Stomach (tissue), 9 donors: Measurements from ENCODE around the gene SPDYE1. TPM values are rescaled to one million over a fixed set of nuclear protein-coding genes. Genes with fewer than 3 reads are reported as not detected.
A peak's percentile ranks its signal among the peaks of the same experiment; 100 is the strongest.
"Not testable (repeated sequence)": the region's sequence is repeated elsewhere in the genome, so short reads cannot be mapped to it uniquely, and the experiment has no call there.

Experiments
- DNase-seq, 2 donors: peaks; one replicate each; pipeline versions ENCODE4 v3.0.0 to v3.0.0-alpha.2; 2013 to 2019
- H3K27ac ChIP-seq, 5 donors: fragments of 200-600 bp in 4 of 5; sonication (generic) in 4 of 5; one replicate each; pipeline ENCODE4 v1.5.1; 2013 to 2019; ENCODE audit warnings: mild to moderate bottlenecking in 1 of 5, moderate library complexity in 1 of 5
- H3K27me3 ChIP-seq, 3 donors: fragments of 200-600 bp; sonication (generic); one replicate each; pipeline ENCODE4 v1.5.1; 2017 to 2019; ENCODE audit warnings: mixed run types in 1 of 3
- H3K36me3 ChIP-seq, 4 donors: fragments of 200-600 bp; sonication (generic); 1 replicate in 3 of 4; 2 replicates in 1 of 4; pipeline ENCODE4 v1.5.1; 2016 to 2019
- H3K4me1 ChIP-seq, 4 donors: fragments of 200-600 bp; sonication (generic); one replicate each; pipeline ENCODE4 v1.5.1; 2016 to 2019
- H3K4me3 ChIP-seq, 4 donors: fragments of 200-600 bp; sonication (generic) in 3 of 4; one replicate each; pipeline ENCODE4 v1.5.1; 2016 to 2019; ENCODE audit warnings: mild to moderate bottlenecking in 1 of 4
- H3K9me3 ChIP-seq, 4 donors: fragments of 200-600 bp; sonication (generic); one replicate each; pipeline ENCODE4 v1.5.1; 2016 to 2019
- POLR2A ChIP-seq, 4 donors: fragments of 450-650 bp; IDR thresholded peaks; one replicate each; pipeline ENCODE4 v1.6.1; 2016; ENCODE audit warnings: antibody characterized with exemption in 4 of 4, control low read depth in 2 of 4, mild to moderate bottlenecking in 1 of 4, moderate library complexity in 1 of 4
- POLR2AphosphoS5 ChIP-seq, 3 donors: sonication (generic); formaldehyde crosslinking; IDR thresholded peaks; one replicate each; pipeline ENCODE4 v1.6.1; 2016; ENCODE audit warnings: antibody characterized with exemption in 3 of 3
- WGBS, 5 donors: extraction: QIAGEN DNeasy Blood & Tissue Kit in 3 of 5; methylation state at CpG; one replicate each; pipeline versions ENCODE4 v1.1.5 to v1.1.7; 2013 to 2018; 5-methylcytosine and 5-hydroxymethylcytosine counted together
- intact Hi-C: fragments of 100-400 bp; cut with DNase I; formaldehyde crosslinking; loops from one replicate; pipeline ENCODE4 v1.15.1; 2023; ENCODE audit warnings: low total_unique reads
- polyA plus RNA-seq, 3 donors: library from polyadenylated mRNA; stranded (reverse); fragments of 200-250 nt; gene quantifications; one replicate each; pipeline ENCODE4 v1.2.3, GENCODE V29; 2013
- total RNA-seq, 5 donors: library from RNA; depleted of rRNA; stranded (reverse); fragments of >200 nt; gene quantifications; one replicate each; pipeline versions ENCODE4 v1.1.0 to v1.2.3, GENCODE V29; 2014 to 2016
- TF ChIP-seq, protein P1 (sequence below), 7 experiments: fragments of 450-650 bp in 4 of 7; fragments of 200-600 bp in 3 of 7; sonication (generic) in 3 of 7; IDR thresholded peaks; one replicate each; pipeline ENCODE4 v1.5.1; 2016 to 2019; ENCODE audit warnings: antibody characterized with exemption in 7 of 7, control low read depth in 2 of 7, mild to moderate bottlenecking in 1 of 7
- donor health status: healthy with polysubstance abuse.
- donor health status: Bipolar disorder and iron deficiency.
- donor health status: healthy.

SPDYE1 gene
- total and polyA plus RNA-seq, 8 donors: not detected

DNA sequence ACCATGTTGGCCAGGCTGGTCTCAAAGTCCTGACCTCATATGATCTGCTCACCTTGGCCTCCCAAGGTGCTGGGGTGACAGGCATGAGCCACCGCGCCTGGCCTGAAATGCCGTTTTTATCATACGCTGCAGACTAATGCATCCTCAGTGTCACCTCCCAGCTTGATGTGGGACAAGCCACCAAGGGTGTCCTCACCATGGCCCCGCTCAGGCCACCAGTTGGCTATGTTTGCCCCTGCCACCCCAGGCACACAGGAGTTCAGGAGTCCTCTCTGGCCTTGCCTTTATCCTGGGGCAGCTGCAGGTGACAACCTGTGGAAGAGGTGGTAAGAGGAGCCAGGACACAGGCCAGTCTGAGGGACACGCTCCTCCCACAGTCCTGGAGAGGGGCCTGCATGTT, 3.0 kb upstream of the SPDYE1 start:
- H3K27ac ChIP-seq, H3K27me3 ChIP-seq, H3K4me3 ChIP-seq, DNase-seq, H3K9me3 ChIP-seq, H3K4me1 ChIP-seq, intact Hi-C loops, H3K36me3 ChIP-seq: not testable (repeated sequence)
- 95 to 99% (median 97%) methylated on average over 4 to 6 of the region's 6 CpGs; no CpG with 5 or more reads in 1 of the 5 donors for WGBS, 5 donors

- H3K4me3 ChIP-seq, H3K27ac ChIP-seq, H3K27me3 ChIP-seq, H3K4me1 ChIP-seq, H3K9me3 ChIP-seq, DNase-seq, intact Hi-C loops: not testable (repeated sequence)
- H3K36me3 ChIP-seq: peaks cover 8 to 51% (median 45%) of the 10 kb centered on the region in 4 donors
- 87 to 95% (median 93%) methylated on average over 7 to 8 of the region's 8 CpGs for WGBS, 5 donors
Observed at GRCh38 chr7:44012081-44012480, 14.4 kb downstream of the SPDYE1 start.

GRCh38 chr7:44015090-44015489, 17.4 kb downstream of the SPDYE1 start:
- WGBS, 5 donors: 70 to 94% (median 89%) methylated on average over 2 to 10 of the region's 12 CpGs; no CpG with 5 or more reads in 1 of the 5 donors
- H3K27ac ChIP-seq, H3K27me3 ChIP-seq, DNase-seq, intact Hi-C loops, H3K9me3 ChIP-seq, H3K4me3 ChIP-seq: not testable (repeated sequence)
- Histone ChIP-seq H3K36me3 (peaks cover 6 to 36% (median 29%) of the 10 kb centered on the region in 4 donors), H3K4me1 (peaks cover 13 to 26% (median 20%) of the 10 kb centered on the region in 4 donors)

DNA sequence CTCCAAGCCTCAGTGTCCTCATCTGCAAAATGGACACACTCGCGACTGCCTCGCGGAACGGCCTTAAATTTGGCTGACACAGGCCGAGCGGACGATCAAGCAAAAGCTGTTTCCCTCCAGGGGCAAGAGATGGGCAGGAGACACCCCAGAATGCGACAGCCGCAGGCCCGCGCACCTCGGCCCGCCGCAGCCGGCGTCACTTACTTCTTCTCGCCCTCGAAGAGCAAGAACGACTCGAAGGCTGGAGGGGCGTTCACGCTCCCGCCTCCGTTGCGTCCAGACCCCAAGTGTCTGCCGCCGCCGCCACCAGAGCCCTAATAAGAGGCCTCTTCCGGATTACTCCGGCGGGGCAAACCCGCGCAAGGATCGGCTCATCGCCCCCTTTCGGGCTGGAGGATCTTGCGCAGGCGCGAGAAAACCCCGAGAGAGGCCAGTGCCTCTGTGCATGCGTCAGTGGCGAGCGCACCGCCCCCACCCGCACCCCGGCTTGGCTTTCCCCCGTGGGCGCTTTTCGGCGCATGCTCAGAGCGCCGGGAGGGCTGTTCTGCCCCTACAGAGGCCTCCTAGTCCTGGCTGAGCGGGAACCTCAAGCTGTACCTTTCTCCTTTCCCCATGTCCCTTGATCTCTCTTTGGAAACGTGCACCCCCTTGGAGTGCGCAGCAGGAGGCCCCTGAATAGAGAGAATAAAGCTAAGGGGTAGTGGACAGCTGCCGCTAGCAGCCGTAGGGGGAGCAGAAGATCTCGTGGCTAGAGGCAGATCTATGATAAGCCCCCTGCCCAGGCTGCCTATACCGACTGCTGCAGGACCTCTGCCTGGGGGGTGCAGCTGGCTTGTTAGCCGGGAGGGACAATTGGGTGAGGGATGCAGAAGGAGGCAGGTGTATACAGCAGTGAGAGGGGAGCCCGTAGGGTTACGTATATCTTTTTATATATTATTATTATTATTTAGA, 21.4 kb downstream of the SPDYE1 start:
- H3K36me3 ChIP-seq: peaks cover 0 to 17% (median 10%) of the 10 kb centered on the region in 4 donors
- 0 to 7% (median 4%) methylated on average over 15 to 62 of the region's 63 CpGs for WGBS, 5 donors
- peak; percentile 99 for DNase-seq
- intact Hi-C loops, H3K9me3 ChIP-seq, H3K27me3 ChIP-seq: not testable (repeated sequence)
- peak overlapping the region; percentile 63 to 89 (median 76) for H3K4me3 ChIP-seq
- peak; percentile 63 to 82 (median 75) for TF ChIP-seq POLR2AphosphoS5 (IDR thresholded peaks at IDR 0.05)
- TF ChIP-seq, protein P1, sequence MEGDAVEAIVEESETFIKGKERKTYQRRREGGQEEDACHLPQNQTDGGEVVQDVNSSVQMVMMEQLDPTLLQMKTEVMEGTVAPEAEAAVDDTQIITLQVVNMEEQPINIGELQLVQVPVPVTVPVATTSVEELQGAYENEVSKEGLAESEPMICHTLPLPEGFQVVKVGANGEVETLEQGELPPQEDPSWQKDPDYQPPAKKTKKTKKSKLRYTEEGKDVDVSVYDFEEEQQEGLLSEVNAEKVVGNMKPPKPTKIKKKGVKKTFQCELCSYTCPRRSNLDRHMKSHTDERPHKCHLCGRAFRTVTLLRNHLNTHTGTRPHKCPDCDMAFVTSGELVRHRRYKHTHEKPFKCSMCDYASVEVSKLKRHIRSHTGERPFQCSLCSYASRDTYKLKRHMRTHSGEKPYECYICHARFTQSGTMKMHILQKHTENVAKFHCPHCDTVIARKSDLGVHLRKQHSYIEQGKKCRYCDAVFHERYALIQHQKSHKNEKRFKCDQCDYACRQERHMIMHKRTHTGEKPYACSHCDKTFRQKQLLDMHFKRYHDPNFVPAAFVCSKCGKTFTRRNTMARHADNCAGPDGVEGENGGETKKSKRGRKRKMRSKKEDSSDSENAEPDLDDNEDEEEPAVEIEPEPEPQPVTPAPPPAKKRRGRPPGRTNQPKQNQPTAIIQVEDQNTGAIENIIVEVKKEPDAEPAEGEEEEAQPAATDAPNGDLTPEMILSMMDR (IDR thresholded peaks at IDR 0.05): peak in 4 of 7 experiments; percentile 31 to 76 (median 58)
- TF ChIP-seq POLR2A (IDR thresholded peaks at IDR 0.05): peak in 1 of 4 donors; percentile 35
- peaks cover 13 to 31% (median 20%) of the 10 kb centered on the region in 4 donors for H3K4me1 ChIP-seq
- peak overlapping the region; percentile 75 to 86 (median 78) for H3K27ac ChIP-seq

GRCh38 chr7:44019825-44020224, 22.1 kb downstream of the SPDYE1 start:
- DNase-seq: not testable (repeated sequence)
- 61 to 84% (median 73%) methylated on average over 5 to 6 of the region's 6 CpGs for WGBS, 5 donors
- H3K27ac ChIP-seq: peak overlapping the region in 3 of 5 donors; percentile 75 to 86 (median 84)

GRCh38 chr7:44022069-44022468, 24.4 kb downstream of the SPDYE1 start:
- H3K4me3 ChIP-seq, H3K27ac ChIP-seq, H3K36me3 ChIP-seq, DNase-seq, H3K9me3 ChIP-seq, H3K27me3 ChIP-seq, intact Hi-C loops: not testable (repeated sequence)
- H3K4me1 ChIP-seq: peaks cover 13 to 29% (median 19%) of the 10 kb centered on the region in 4 donors
- WGBS, 5 donors: 31 to 71% (median 54%) methylated on average over 6 of the region's 7 CpGs

More at GRCh38 chr7:44019825-44020224, 22.1 kb downstream of the SPDYE1 start:
- H3K9me3 ChIP-seq, H3K4me3 ChIP-seq, H3K27me3 ChIP-seq, H3K36me3 ChIP-seq, intact Hi-C loops: not testable (repeated sequence)
- H3K4me1 ChIP-seq: peaks cover 13 to 31% (median 20%) of the 10 kb centered on the region in 4 donors

DNA sequence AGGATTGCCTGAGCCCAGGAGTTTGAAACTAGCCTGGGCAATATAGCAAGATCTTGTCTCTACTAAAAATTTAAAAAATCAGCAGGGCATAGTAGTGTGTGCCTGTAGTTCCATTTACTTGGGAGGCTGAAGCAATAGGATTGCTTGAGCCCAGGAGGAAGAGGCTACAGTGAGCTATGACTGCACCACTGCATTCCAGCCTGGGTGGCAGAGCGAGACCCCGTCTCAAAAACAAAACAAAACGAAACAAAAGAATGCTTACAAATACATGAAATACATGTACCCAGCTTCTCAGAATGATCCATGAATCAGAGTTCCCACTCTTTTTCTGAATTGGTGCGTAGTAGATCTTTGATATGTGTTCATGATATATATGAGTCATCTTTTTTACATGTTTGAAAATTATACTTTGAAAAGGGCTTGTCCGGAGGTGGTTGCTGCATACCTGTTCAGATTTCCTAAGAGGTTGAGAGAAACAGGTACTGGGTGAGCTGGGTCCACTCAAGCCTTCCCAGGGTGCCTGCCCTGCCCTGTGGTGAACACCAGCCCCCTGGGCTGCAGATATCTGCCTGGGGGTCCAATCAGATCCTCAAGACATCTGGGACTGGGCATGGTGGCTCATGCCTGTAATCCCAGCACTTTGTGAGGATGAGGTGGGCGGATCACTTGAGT, 25.2 kb downstream of the SPDYE1 start:
- intact Hi-C loops, DNase-seq, H3K9me3 ChIP-seq, H3K4me3 ChIP-seq, H3K27ac ChIP-seq, H3K27me3 ChIP-seq, H3K36me3 ChIP-seq: not testable (repeated sequence)
- H3K4me1 ChIP-seq: peaks cover 10 to 21% (median 14%) of the 10 kb centered on the region in 4 donors
- 66 to 77% (median 71%) methylated on average over 5 to 6 of the region's 6 CpGs for WGBS, 5 donors

DNA sequence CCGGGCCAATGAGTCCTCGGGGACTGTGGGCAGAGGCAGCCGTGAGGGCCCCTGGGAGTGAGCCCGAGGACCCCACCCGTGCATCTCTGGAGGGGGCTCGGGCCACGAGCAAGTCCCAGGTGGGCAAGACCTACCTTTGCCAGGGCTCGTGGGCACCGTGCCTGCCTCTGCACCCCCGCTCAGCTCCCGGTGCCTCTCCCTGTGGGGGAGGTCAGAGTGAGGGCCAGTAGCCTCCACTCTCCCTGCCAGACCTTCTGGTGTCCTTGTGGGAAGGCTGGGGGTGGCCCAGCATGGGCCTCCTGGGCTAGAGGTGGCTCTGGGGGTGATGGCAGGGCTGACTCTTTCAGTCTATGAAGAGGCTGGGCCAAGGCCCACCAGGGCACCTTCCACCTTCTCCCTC, 31.7 kb downstream of the SPDYE1 start:
- H3K27ac ChIP-seq, H3K27me3 ChIP-seq, H3K9me3 ChIP-seq, H3K4me3 ChIP-seq, DNase-seq, intact Hi-C loops, H3K4me1 ChIP-seq, H3K36me3 ChIP-seq: not testable (repeated sequence)
- 48 to 87% (median 71%) methylated on average over 1 to 4 of the region's 11 CpGs; no CpG with 5 or more reads in 1 of the 5 donors for WGBS, 5 donors

- H3K9me3 ChIP-seq, H3K4me3 ChIP-seq, H3K4me1 ChIP-seq, H3K27me3 ChIP-seq, H3K27ac ChIP-seq, intact Hi-C loops, H3K36me3 ChIP-seq, DNase-seq: not testable (repeated sequence)
- 44 to 100% (median 75%) methylated on average over 1 to 4 of the region's 5 CpGs; no CpG with 5 or more reads in 1 of the 5 donors for WGBS, 5 donors
Observed at GRCh38 chr7:44030029-44030428, 32.3 kb downstream of the SPDYE1 start.

DNA sequence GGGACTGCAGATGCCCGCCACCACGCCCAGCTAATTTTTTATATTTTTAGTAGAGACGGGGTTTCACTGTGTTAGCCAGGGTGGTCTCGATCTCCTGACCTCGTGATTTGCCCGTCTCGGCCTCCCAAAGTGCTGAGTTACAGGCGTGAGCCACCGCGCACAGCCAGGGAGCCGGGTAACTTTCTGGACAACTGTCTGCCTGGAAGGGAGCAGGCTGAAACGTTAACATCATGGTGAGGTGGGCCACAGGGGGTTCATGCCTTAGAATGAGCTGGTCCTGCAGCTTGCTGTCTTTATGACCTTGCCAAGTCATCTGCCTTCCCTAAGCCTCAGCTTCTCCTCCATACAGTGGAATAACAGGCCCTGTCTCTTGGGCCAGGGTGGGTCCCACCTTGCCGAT, 33.6 kb downstream of the SPDYE1 start:
- H3K9me3 ChIP-seq, H3K36me3 ChIP-seq, H3K27me3 ChIP-seq, intact Hi-C loops, H3K4me1 ChIP-seq, H3K27ac ChIP-seq, H3K4me3 ChIP-seq, DNase-seq: not testable (repeated sequence)
- WGBS, 5 donors: 90 to 95% (median 91%) methylated on average over 12 of the region's 13 CpGs
